Left ventricle myocardium inferior (tissue), 1 donor: Measurements from ENCODE around the gene PRKCE. TPM values are rescaled to one million over a fixed set of nuclear protein-coding genes. Genes with fewer than 3 reads are reported as not detected.
"Not testable (repeated sequence)": the region's sequence is repeated elsewhere in the genome, so short reads cannot be mapped to it uniquely, and the experiment has no call there.

ENCODE experiments used
- DNase-seq: peaks from one replicate; pipeline ENCODE4 v3.0.0-alpha.2; 2020
- H3K27ac ChIP-seq: fragments of 200-600 bp; replicated peaks from 2 replicates; pipeline ENCODE4 v1.8.0; 2021
- H3K27me3 ChIP-seq: fragments of 200-600 bp; 2 replicates; pipeline ENCODE4 v1.8.0; 2021; ENCODE audit warnings: low read depth
- H3K36me3 ChIP-seq: fragments of 200-600 bp; 2 replicates; pipeline ENCODE4 v1.8.0; 2021
- H3K4me1 ChIP-seq: fragments of 200-600 bp; 2 replicates; pipeline ENCODE4 v1.8.0; 2021
- H3K4me3 ChIP-seq: fragments of 200-600 bp; 2 replicates; pipeline ENCODE4 v1.8.0; 2021; ENCODE audit warnings: mild to moderate bottlenecking, moderate library complexity
- H3K9me3 ChIP-seq: fragments of 200-600 bp; replicated peaks from 2 replicates; pipeline ENCODE4 v1.8.0; 2021
- intact Hi-C: fragments of 100-400 bp; cut with micrococcal nuclease; formaldehyde crosslinking; loops from one replicate; pipeline ENCODE4 v1.11.0; 2022
- total RNA-seq: library from RNA; stranded (reverse); fragmentation: NEBNext Ultra II Directional; extraction: Animal tissue kit (Norgen Biotek cat#: 25700); gene quantifications from one replicate; pipeline ENCODE4 v1.2.1, GENCODE V29; 2021
- TF ChIP-seq, protein P1 (sequence below): fragments of 200-600 bp; IDR thresholded peaks from 2 replicates; pipeline ENCODE4 v1.8.0; 2021; ENCODE audit warnings: antibody characterized with exemption, mild to moderate bottlenecking, borderline replicate concordance
- donor health status: DM: no; HTN: yes; CAD: no; lungs with severe emphysema.

The PRKCE gene
- total RNA-seq, 1 donor from 2014 or later: 14.7 TPM

DNA sequence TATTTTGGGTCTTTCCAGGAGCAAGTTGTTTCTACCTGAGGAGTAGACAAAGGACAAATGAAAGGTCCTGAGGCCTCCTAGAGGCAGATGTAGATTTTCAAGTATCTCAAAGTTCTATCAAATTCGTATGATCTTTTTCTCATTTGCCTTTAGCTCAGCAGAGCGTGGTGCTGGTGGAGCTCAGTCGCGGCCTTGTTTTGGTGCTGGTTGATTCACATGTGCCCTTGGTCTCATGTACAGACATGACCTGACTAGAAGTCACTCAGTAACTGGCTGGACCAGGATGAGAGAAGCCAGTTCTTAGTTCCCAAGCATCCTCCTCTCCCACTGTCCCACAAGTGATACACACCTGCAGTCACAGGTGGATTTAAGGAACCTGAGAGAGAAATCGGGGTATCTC, 264.0 kb downstream of the PRKCE start:
- Histone ChIP-seq H3K36me3 (no peaks in the 10 kb centered on the region), H3K27me3 (no peaks in the 10 kb centered on the region), H3K9me3 (no peaks in the 10 kb centered on the region), H3K27ac (no peak overlapping the region), H3K4me1 (peaks cover 15% of the 10 kb centered on the region), H3K4me3 (no peak overlapping the region)
- DNase-seq: no peak
- intact Hi-C loops: no loop called here
- TF ChIP-seq, protein P1, sequence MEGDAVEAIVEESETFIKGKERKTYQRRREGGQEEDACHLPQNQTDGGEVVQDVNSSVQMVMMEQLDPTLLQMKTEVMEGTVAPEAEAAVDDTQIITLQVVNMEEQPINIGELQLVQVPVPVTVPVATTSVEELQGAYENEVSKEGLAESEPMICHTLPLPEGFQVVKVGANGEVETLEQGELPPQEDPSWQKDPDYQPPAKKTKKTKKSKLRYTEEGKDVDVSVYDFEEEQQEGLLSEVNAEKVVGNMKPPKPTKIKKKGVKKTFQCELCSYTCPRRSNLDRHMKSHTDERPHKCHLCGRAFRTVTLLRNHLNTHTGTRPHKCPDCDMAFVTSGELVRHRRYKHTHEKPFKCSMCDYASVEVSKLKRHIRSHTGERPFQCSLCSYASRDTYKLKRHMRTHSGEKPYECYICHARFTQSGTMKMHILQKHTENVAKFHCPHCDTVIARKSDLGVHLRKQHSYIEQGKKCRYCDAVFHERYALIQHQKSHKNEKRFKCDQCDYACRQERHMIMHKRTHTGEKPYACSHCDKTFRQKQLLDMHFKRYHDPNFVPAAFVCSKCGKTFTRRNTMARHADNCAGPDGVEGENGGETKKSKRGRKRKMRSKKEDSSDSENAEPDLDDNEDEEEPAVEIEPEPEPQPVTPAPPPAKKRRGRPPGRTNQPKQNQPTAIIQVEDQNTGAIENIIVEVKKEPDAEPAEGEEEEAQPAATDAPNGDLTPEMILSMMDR: no peak

- DNase-seq, H3K36me3 ChIP-seq, intact Hi-C loops, H3K27ac ChIP-seq, H3K27me3 ChIP-seq, H3K9me3 ChIP-seq, H3K4me3 ChIP-seq: not testable (repeated sequence)
- H3K4me1 ChIP-seq: peaks cover 23% of the 10 kb centered on the region
These were observed 266.2 kb downstream of the PRKCE start for GRCh38 chr2:45917561-45918176.

DNA sequence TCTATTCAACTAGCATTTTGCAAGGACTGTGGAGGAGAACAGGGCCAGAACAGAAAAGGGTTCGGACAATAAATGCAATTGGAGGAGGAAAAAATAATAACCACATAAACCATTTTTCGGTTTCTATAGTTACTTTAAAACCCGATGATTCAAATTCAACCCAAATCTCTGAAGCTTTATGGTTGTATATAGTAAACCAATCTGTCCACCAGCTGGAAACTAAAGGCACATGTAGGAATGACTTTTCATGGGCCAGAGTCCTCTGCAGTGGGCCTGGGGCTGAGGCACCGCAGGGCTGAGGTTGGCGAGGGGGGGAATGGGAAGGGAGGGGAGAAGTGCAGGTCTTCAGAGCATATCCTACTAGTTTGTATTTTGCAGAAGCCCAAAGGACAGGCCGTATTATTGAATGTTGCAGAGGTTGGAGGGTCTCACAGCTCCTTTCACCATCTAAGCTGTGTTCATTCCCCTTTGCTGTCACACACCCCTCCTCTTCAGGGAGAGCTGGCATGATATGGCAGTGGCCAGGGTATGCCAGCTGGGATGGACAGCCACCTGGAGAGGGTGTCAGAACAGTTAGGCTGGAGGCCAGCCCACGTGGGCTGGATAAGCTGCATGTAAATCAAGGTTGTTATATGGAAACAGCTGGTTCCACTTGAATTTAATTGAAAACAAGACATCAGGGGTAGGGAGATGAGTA, 267.1 kb downstream of the PRKCE start:
- intact Hi-C loops: no loop called here

DNA sequence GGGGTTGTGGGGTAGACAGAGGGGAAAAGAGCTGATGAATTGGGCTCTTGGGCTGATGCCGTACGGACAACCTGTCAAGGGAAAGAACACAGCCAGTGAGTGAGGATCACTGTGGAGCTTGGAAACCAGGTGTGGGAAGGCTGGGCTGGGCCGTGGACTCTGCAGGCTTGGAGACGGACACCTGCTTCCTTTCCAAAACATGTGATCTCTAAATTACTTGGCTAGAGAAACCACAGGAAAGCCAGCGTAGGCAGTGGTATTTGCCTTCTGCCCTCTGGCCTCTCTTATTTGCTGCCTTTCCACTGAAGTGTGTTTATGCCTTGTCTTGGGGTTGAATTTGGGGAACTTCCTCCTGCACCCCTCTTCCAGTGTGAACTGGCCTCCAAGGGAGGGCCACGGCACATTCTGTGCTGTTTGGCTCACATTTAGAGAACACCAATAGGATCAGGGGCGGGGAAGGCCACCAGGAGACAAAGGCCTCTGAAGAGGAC, 267.7 kb downstream of the PRKCE start:
- Histone ChIP-seq H3K27ac (peak overlapping the region; percentile 38), H3K4me1 (peaks cover 37% of the 10 kb centered on the region), H3K36me3 (no peaks in the 10 kb centered on the region), H3K4me3 (no peak overlapping the region), H3K27me3 (no peaks in the 10 kb centered on the region), H3K9me3 (no peaks in the 10 kb centered on the region)
- intact Hi-C loops: no loop called here
- TF ChIP-seq, protein P1: no peak
- no peak for DNase-seq

More for the DNA sequence above, 267.1 kb downstream of the PRKCE start:
- Histone ChIP-seq H3K4me3 (no peak overlapping the region), H3K27ac (peak overlapping the region; percentile 38), H3K9me3 (no peaks in the 10 kb centered on the region), H3K27me3 (no peaks in the 10 kb centered on the region), H3K36me3 (no peaks in the 10 kb centered on the region), H3K4me1 (peaks cover 33% of the 10 kb centered on the region)
- TF ChIP-seq, protein P1: no peak
- DNase-seq: no peak

- DNase-seq: no peak
- Histone ChIP-seq H3K4me1 (peaks cover 42% of the 10 kb centered on the region), H3K4me3 (no peak overlapping the region), H3K27me3 (no peaks in the 10 kb centered on the region), H3K36me3 (no peaks in the 10 kb centered on the region), H3K9me3 (no peaks in the 10 kb centered on the region), H3K27ac (peak overlapping the region; percentile 38)
- intact Hi-C loops: no loop called here
- TF ChIP-seq, protein P1: no peak
These were observed 268.2 kb downstream of the PRKCE start for GRCh38 chr2:45919711-45920111.

DNA sequence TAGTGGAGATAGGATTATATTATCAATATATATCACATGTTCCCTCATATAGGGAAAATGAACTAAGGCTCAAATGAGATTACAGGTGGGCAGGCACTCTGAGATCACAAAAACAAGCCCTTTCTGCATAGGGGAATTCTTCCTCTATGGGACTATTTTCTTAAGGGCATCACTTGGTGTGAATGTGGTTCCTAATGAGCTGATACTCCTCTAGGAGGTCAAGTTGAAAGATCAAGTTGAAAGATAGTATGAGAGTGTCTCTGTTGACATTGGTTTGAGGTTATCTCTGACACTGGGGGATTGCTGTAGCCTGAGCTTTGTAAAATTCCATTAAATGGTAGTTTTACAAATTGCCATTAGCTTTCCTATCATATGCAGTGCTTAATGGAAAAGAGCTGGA, 270.4 kb downstream of the PRKCE start:
- Histone ChIP-seq H3K36me3 (no peaks in the 10 kb centered on the region), H3K9me3 (no peaks in the 10 kb centered on the region), H3K27me3 (no peaks in the 10 kb centered on the region), H3K4me3 (no peak overlapping the region), H3K4me1 (peaks cover 64% of the 10 kb centered on the region), H3K27ac (peak overlapping the region; percentile 80)
- TF ChIP-seq, protein P1: no peak
- intact Hi-C loops: no loop called here
- DNase-seq: no peak
